Loucy (cell line): ENCODE results near the gene CNOT8.

ENCODE experiments used
- H2AFZ ChIP-seq: fragments of 200-600 bp; sonication (generic); 2 replicates; pipeline ENCODE4 v1.6.0; 2016; ENCODE audit warnings: antibody characterized with exemption, mild to moderate bottlenecking, low read length, moderate library complexity
- H3F3A ChIP-seq: fragments of 200-600 bp; 2 replicates; pipeline ENCODE4 v1.6.0; 2016; ENCODE audit warnings: antibody characterized with exemption, low read depth, mild to moderate bottlenecking
- H3K27me3 ChIP-seq: fragments of 200-600 bp; sonication (generic); 2 replicates; pipeline ENCODE4 v1.6.1; 2014; ENCODE audit warnings: low read length, mild to moderate bottlenecking; ENCODE audit not compliant: insufficient read depth, poor library complexity, severe bottlenecking
- H3K36me3 ChIP-seq: fragments of 200-600 bp; sonication (generic); 2 replicates; pipeline ENCODE4 v1.6.1; 2016; ENCODE audit warnings: low read length; ENCODE audit not compliant: insufficient read depth
- H3K4me1 ChIP-seq: fragments of 200-600 bp; sonication (generic); 2 replicates; pipeline ENCODE4 v1.5.1; 2014; ENCODE audit warnings: low read length, mild to moderate bottlenecking; ENCODE audit not compliant: insufficient read depth, poor library complexity, severe bottlenecking
- H3K4me2 ChIP-seq: fragments of 200-600 bp; sonication (generic); 2 replicates; pipeline ENCODE4 v1.6.0; 2014; ENCODE audit warnings: antibody characterized with exemption, low read length, low read depth, mild to moderate bottlenecking; ENCODE audit not compliant: poor library complexity, severe bottlenecking
- H3K4me3 ChIP-seq: fragments of 200-600 bp; sonication (generic); 2 replicates; pipeline ENCODE4 v1.5.1; 2014; ENCODE audit warnings: low read length, mild to moderate bottlenecking, mixed read lengths; ENCODE audit not compliant: poor library complexity, severe bottlenecking
- H3K79me2 ChIP-seq: fragments of 200-600 bp; sonication (generic); 2 replicates; pipeline ENCODE4 v1.6.1; 2014; ENCODE audit warnings: low read length; ENCODE audit not compliant: insufficient read depth
- H3K9ac ChIP-seq: fragments of 200-600 bp; sonication (generic); 2 replicates; pipeline ENCODE4 v1.6.0; 2014; ENCODE audit warnings: mild to moderate bottlenecking, low read depth, low read length, moderate library complexity; ENCODE audit not compliant: poor library complexity, severe bottlenecking
- H3K9me2 ChIP-seq: fragments of 200-600 bp; sonication (generic); replicated peaks from 2 replicates; pipeline ENCODE4 v1.6.1; 2016; ENCODE audit warnings: low read depth, low read length, mixed read lengths
- H3K9me3 ChIP-seq: fragments of 200-600 bp; sonication (generic); 2 replicates; pipeline ENCODE4 v1.6.1; 2014; ENCODE audit warnings: mild to moderate bottlenecking, antibody characterized with exemption, low read length, low read depth; ENCODE audit not compliant: insufficient read depth
- H4K20me1 ChIP-seq: fragments of 200-600 bp; sonication (generic); 2 replicates; pipeline ENCODE4 v1.6.0; 2014; ENCODE audit warnings: antibody characterized with exemption, low read length, mild to moderate bottlenecking; ENCODE audit not compliant: insufficient read depth, poor library complexity, severe bottlenecking
- EZH2phosphoT487 ChIP-seq: fragments of 200-600 bp; IDR thresholded peaks from 2 replicates; pipeline ENCODE4 v1.6.1; 2018; ENCODE audit warnings: antibody characterized with exemption, mild to moderate bottlenecking, moderate library complexity, borderline replicate concordance
- TF ChIP-seq, protein P1 (sequence below): fragments of 200-600 bp; sonication (generic); conservative IDR thresholded peaks from 2 replicates; pipeline ENCODE4 v1.5.1; 2014; ENCODE audit warnings: mild to moderate bottlenecking, antibody characterized with exemption, low read length

The CNOT8 gene

DNA sequence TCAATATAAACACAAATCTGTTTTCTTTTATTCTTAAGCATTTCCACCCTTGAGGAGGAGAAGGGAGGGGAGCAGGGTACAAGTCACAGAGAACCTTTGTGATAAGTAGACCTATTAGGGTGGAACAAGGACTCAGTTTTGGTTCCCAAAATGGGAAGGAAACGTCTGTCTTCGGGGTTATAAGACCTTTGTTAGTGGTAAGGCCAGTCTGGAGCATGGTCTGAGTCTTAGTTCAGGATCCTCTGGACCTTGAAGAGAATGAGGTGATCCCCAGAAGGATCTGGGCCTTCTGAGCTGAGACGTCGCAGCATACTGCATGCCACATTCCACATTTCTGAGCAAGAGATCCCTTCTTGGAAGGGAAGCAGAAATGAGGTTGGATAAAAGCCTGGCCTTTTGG is 45.3 kb upstream of the CNOT8 start:
- no peaks in the 10 kb centered on the region for H4K20me1 ChIP-seq
- H3K79me2 ChIP-seq, result no peaks in the 10 kb centered on the region
- H3K9ac ChIP-seq, result no peak overlapping the region
- H2AFZ ChIP-seq, result no peak overlapping the region
- no peaks in the 10 kb centered on the region for H3K9me3 ChIP-seq
- H3K36me3 ChIP-seq, result peaks cover 64% of the 10 kb centered on the region; the same call in 1 of the 2 replicates
- no peaks in the 10 kb centered on the region for H3F3A ChIP-seq
- no peak overlapping the region for H3K4me2 ChIP-seq
- H3K4me1 ChIP-seq, result no peaks in the 10 kb centered on the region
- no peaks in the 10 kb centered on the region for H3K27me3 ChIP-seq
- no peak overlapping the region for H3K4me3 ChIP-seq
- no peak for TF ChIP-seq EZH2phosphoT487
- TF ChIP-seq, protein P1, sequence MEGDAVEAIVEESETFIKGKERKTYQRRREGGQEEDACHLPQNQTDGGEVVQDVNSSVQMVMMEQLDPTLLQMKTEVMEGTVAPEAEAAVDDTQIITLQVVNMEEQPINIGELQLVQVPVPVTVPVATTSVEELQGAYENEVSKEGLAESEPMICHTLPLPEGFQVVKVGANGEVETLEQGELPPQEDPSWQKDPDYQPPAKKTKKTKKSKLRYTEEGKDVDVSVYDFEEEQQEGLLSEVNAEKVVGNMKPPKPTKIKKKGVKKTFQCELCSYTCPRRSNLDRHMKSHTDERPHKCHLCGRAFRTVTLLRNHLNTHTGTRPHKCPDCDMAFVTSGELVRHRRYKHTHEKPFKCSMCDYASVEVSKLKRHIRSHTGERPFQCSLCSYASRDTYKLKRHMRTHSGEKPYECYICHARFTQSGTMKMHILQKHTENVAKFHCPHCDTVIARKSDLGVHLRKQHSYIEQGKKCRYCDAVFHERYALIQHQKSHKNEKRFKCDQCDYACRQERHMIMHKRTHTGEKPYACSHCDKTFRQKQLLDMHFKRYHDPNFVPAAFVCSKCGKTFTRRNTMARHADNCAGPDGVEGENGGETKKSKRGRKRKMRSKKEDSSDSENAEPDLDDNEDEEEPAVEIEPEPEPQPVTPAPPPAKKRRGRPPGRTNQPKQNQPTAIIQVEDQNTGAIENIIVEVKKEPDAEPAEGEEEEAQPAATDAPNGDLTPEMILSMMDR, result no peak
- no peaks in the 10 kb centered on the region for H3K9me2 ChIP-seq

DNA sequence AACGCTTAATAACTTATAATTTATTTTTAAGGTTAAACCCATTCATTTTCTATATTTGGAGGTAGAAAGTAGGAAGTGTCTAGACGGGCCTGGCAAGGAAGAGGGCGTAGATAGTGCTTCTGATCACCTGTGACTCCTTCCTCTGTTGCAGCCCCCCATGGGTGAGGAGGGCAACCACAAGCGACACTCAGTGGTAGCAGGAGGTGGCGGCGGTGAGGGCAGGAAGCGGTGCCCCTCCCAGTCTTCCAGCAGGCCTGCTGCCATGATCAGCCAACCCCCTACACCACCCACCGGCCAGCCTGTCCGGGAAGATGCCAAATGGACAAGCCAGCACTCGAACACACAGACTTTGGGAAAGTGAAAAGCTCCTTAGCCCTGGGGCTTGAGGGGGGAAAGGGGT is 44.7 kb upstream of the CNOT8 start:
- Histone ChIP-seq H4K20me1 (no peaks in the 10 kb centered on the region), H2AFZ (no peak overlapping the region), H3K4me3 (no peak overlapping the region), H3K9me2 (no peaks in the 10 kb centered on the region), H3K27me3 (no peaks in the 10 kb centered on the region), H3K9me3 (no peaks in the 10 kb centered on the region), H3K79me2 (no peaks in the 10 kb centered on the region), H3K4me2 (no peak overlapping the region), H3K36me3 (peaks cover 59% of the 10 kb centered on the region; the same call in 1 of the 2 replicates), H3F3A (no peaks in the 10 kb centered on the region), H3K4me1 (no peaks in the 10 kb centered on the region), H3K9ac (no peak overlapping the region)
- TF ChIP-seq, protein P1, result no peak
- no peak for TF ChIP-seq EZH2phosphoT487

DNA sequence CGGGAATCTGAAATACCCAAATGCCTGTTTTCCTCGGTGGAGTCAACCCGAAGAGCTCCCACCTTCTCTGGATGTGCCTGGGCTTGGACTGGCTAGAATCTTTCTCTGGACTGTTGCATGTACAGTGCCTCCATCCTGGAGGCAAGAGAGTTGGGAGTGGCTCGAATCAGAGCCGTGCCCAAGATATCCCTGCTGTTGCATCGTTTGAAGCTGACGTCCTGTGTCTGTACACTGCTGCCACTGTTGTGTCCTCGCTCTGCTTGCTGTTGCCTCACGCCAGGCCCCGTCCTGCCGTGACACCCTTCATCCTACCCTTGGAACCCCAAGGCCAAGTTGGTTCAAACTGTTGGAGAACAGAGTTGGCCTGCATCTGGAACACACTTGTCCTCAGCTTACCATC is 43.4 kb upstream of the CNOT8 start:
- H3K9ac ChIP-seq, result no peak overlapping the region
- H3K79me2 ChIP-seq, result no peaks in the 10 kb centered on the region
- no peaks in the 10 kb centered on the region for H4K20me1 ChIP-seq
- H3K27me3 ChIP-seq, result no peaks in the 10 kb centered on the region
- H3K4me2 ChIP-seq, result no peak overlapping the region
- peaks cover 55% of the 10 kb centered on the region; the same call in 1 of the 2 replicates for H3K36me3 ChIP-seq
- H3K4me1 ChIP-seq, result no peaks in the 10 kb centered on the region
- H3K9me2 ChIP-seq, result no peaks in the 10 kb centered on the region
- TF ChIP-seq EZH2phosphoT487, result no peak
- TF ChIP-seq, protein P1, result no peak
- H3K4me3 ChIP-seq, result no peak overlapping the region
- no peak overlapping the region for H2AFZ ChIP-seq
- H3K9me3 ChIP-seq, result no peaks in the 10 kb centered on the region
- H3F3A ChIP-seq, result no peaks in the 10 kb centered on the region
